ENCODE data around the gene DUOXA1. TPM values are rescaled to one million over a fixed set of nuclear protein-coding genes. Genes with fewer than 3 reads are reported as not detected.
A peak's percentile ranks its signal among the peaks of the same experiment; 100 is the strongest.

DUOXA1 gene
- total RNA-seq, 1 experiment from 2014 or later, result 0.09 TPM

GRCh38 chr15:45112591-45113379 is 16.9 kb downstream of the DUOXA1 start:
- peak; percentile 45 for DNase-seq (ENCODE audit: low spot score)
- peak; percentile 26 for ATAC-seq
- CTCF ChIA-PET, result interaction anchor here (0.9 to 8.3 kb wide), 8 partner anchors 11 to 424 kb away, joined by 3 to 231 read pairs (median 4); partner anchors contain the start of genes DUOX1 and DUOXA1

GRCh38 chr15:45112143-45112590 is 17.5 kb downstream of the DUOXA1 start:
- Mint-ChIP-seq H3K27ac (no peak overlapping the region), H3K27me3 (ENCODE audit: low read depth) (peaks cover 91% of the 10 kb centered on the region), H3K36me3 (no peaks in the 10 kb centered on the region), H3K9me3 (no peaks in the 10 kb centered on the region), H3K4me3 (peak overlapping the region; percentile 64), H3K4me1 (peaks cover 35% of the 10 kb centered on the region)
- no peak for DNase-seq (ENCODE audit: low spot score)
- no peak for TF ChIP-seq JUN (CRISPR knock-in tag; IDR thresholded peaks at IDR 0.05)
- no peak for TF ChIP-seq ZBTB21 (CRISPR knock-in tag; IDR thresholded peaks at IDR 0.05; ENCODE audit: borderline replicate concordance)
- TF ChIP-seq PRDM15 (CRISPR knock-in tag; IDR thresholded peaks at IDR 0.05), result no peak
- TF ChIP-seq E2F1 (CRISPR knock-in tag; IDR thresholded peaks at IDR 0.05), result no peak
- TF ChIP-seq MYBL2 (CRISPR knock-in tag; IDR thresholded peaks at IDR 0.05), result no peak
- peak; percentile 4 for ATAC-seq
- ChIA-PET POLR2A (interaction anchor here (0.6 kb wide), 1 partner anchor 12 kb away, joined by 3 read pairs; no protein-coding TSS in a partner anchor), CTCF (interaction anchor here (0.9 to 8.3 kb wide), 3 partner anchors 19 to 141 kb away, joined by 3 to 231 read pairs (median 6); partner anchors contain the start of genes DUOX1 and DUOXA1)

More at GRCh38 chr15:45112591-45113379, 16.9 kb downstream of the DUOXA1 start:
- Mint-ChIP-seq H3K27me3 (ENCODE audit: low read depth) (peaks cover 96% of the 10 kb centered on the region), H3K9me3 (no peaks in the 10 kb centered on the region), H3K4me1 (peaks cover 41% of the 10 kb centered on the region), H3K36me3 (no peaks in the 10 kb centered on the region), H3K27ac (no peak overlapping the region), H3K4me3 (peak overlapping the region; percentile 64)
- TF ChIP-seq ZNF138 (CRISPR knock-in tag; conservative IDR thresholded peaks at IDR 0.05), result no peak
- TF ChIP-seq PRRX2 (CRISPR knock-in tag; IDR thresholded peaks at IDR 0.05), result no peak
- no peak for TF ChIP-seq ETV6 (CRISPR knock-in tag; IDR thresholded peaks at IDR 0.05)
- TF ChIP-seq PREB (CRISPR knock-in tag; IDR thresholded peaks at IDR 0.05; ENCODE audit: borderline replicate concordance), result no peak
- no peak for TF ChIP-seq CBFB (CRISPR knock-in tag; IDR thresholded peaks at IDR 0.05; ENCODE audit: low read depth)
- no peak for TF ChIP-seq CREM (CRISPR knock-in tag; IDR thresholded peaks at IDR 0.05)
- TF ChIP-seq MAX (CRISPR knock-in tag; IDR thresholded peaks at IDR 0.05), result no peak
- no peak for TF ChIP-seq IRF2 (CRISPR knock-in tag; IDR thresholded peaks at IDR 0.05; ENCODE audit: borderline replicate concordance, low read depth)
- POLR2A ChIA-PET, result no interaction called here
